Right lobe of liver (tissue), 6 donors: ENCODE results near the gene JUP. TPM values are rescaled to one million over a fixed set of nuclear protein-coding genes. Genes with fewer than 3 reads are reported as not detected.

ENCODE experiments used
- ATAC-seq, 4 donors: fragments of 200-7000 bp; cut with Tn5 transposase; one replicate each; pipeline ENCODE4 v1.9.1; 2020; ENCODE audit warnings: mild to moderate bottlenecking in 4 of 4, moderate library complexity in 4 of 4
- DNase-seq, 3 donors: peaks; one replicate each; pipeline ENCODE4 v3.0.0-alpha.2; 2020
- H3K27ac ChIP-seq, 3 donors: fragments of 200-600 bp; one replicate each; pipeline ENCODE4 v1.8.0; 2022
- H3K27me3 ChIP-seq, 2 donors: fragments of 200-600 bp; one replicate each; pipeline ENCODE4 v1.8.0; 2022
- H3K36me3 ChIP-seq, 4 donors: fragments of 200-600 bp; sonication (generic) in 1 of 4; one replicate each; pipeline versions ENCODE4 v1.5.1 to v1.8.0; 2017 to 2022; ENCODE audit warnings: control low read depth in 1 of 4
- H3K4me1 ChIP-seq, 4 donors: fragments of 200-600 bp; sonication (generic) in 1 of 4; one replicate each; pipeline versions ENCODE4 v1.5.1 to v1.8.0; 2017 to 2022; ENCODE audit warnings: control low read depth in 1 of 4
- H3K4me3 ChIP-seq, 3 donors: fragments of 200-600 bp; one replicate each; pipeline ENCODE4 v1.8.0; 2022
- H3K9me3 ChIP-seq, 4 donors: fragments of 200-600 bp; sonication (generic) in 1 of 4; one replicate each; pipeline versions ENCODE4 v1.5.1 to v1.8.0; 2017 to 2022; ENCODE audit warnings: control low read depth in 1 of 4
- CTCF ChIP-seq, 4 donors: fragments of 200-600 bp in 3 of 4; fragments of 450-650 bp in 1 of 4; IDR thresholded peaks; one replicate each; pipeline versions ENCODE4 v1.5.1 to v1.8.0; 2016 to 2022; ENCODE audit warnings: antibody characterized with exemption in 4 of 4, mild to moderate bottlenecking in 2 of 4
- POLR2A ChIP-seq: fragments of 450-650 bp; IDR thresholded peaks from one replicate; pipeline ENCODE4 v1.6.1; 2017; ENCODE audit warnings: antibody characterized with exemption, mild to moderate bottlenecking
- WGBS: methylation state at CpG from one replicate; pipeline ENCODE4 v1.1.6; 2018; ENCODE audit warnings: low coverage, low lambda C conversion rate; ENCODE audit not compliant: insufficient coverage; ENCODE audit errors: missing lambda C conversion rate; 5-methylcytosine and 5-hydroxymethylcytosine counted together
- intact Hi-C, 2 donors: fragments of 100-400 bp; cut with DNase I; formaldehyde crosslinking; loops; one replicate each; pipeline versions ENCODE4 v1.11.2 to v1.14.1; 2022
- total RNA-seq, 6 experiments: library from RNA; depleted of rRNA in 2 of 6; stranded (reverse); fragments of >200 nt in 2 of 6; fragmentation: NEBNext Ultra II Directional in 3 of 6; extraction: Animal tissue kit (Norgen Biotek cat#: 25700) in 3 of 6; gene quantifications; one replicate each; pipeline versions ENCODE4 v1.1.0 to v1.2.4, GENCODE V29; 2016 to 2023
- donor health status: DM: no; HTN: yes; CAD: no.
- donor health status: DM: no; HTN: no; CAD: no.
- donor health status: DM: no; HTN: no; CAD: no.
- donor health status: DM: no; HTN: yes; CAD: no.
- donor health status: DM: no; HTN: yes; CAD: no.

JUP gene
- total RNA-seq, 6 experiments from 2014 or later, result 54.3 to 74.8 (median 65.7) TPM

- TF ChIP-seq CTCF (IDR thresholded peaks at IDR 0.05), result no peak
- TF ChIP-seq POLR2A, result no peak
- Histone ChIP-seq H3K4me3 (no peak overlapping the region), H3K27ac (no peak overlapping the region), H3K4me1 (peaks cover 0 to 12% (median 0%) of the 10 kb centered on the region in 4 donors), H3K27me3 (no peaks in the 10 kb centered on the region), H3K36me3 (peaks cover 0 to 89% (median 45%) of the 10 kb centered on the region in 4 donors), H3K9me3 (no peaks in the 10 kb centered on the region)
- intact Hi-C loops, result no loop called here
- ATAC-seq (no peak), DNase-seq (no peak)
- 93% methylated on average over 6 of the region's 18 CpGs for WGBS
These were observed 19.0 kb downstream of the JUP start for GRCh38 chr17:41767324-41768042.

GRCh38 chr17:41766135-41766534, 20.4 kb downstream of the JUP start:
- Histone ChIP-seq H3K4me3 (no peak overlapping the region), H3K4me1 (no peaks in the 10 kb centered on the region), H3K27ac (no peak overlapping the region), H3K27me3 (no peaks in the 10 kb centered on the region), H3K9me3 (no peaks in the 10 kb centered on the region), H3K36me3 (peaks cover 0 to 97% (median 50%) of the 10 kb centered on the region in 4 donors)
- TF ChIP-seq POLR2A (no peak), CTCF (IDR thresholded peaks at IDR 0.05) (no peak)
- DNase-seq, result no peak
- ATAC-seq, result no peak
- intact Hi-C loops, result no loop called here

GRCh38 chr17:41763327-41763726, 23.2 kb downstream of the JUP start:
- WGBS, result no CpG with 5 or more reads among the region's 8 CpGs
- no peak overlapping the region for H3K27ac ChIP-seq
- no peaks in the 10 kb centered on the region for H3K9me3 ChIP-seq
- no peaks in the 10 kb centered on the region for H3K27me3 ChIP-seq
- TF ChIP-seq CTCF (IDR thresholded peaks at IDR 0.05) (no peak), POLR2A (no peak)
- intact Hi-C loops, result no loop called here
- H3K36me3 ChIP-seq, result peaks cover 0 to 97% (median 53%) of the 10 kb centered on the region in 4 donors
- H3K4me3 ChIP-seq, result no peak overlapping the region
- no peak for DNase-seq
- no peak for ATAC-seq
- H3K4me1 ChIP-seq, result no peaks in the 10 kb centered on the region

GRCh38 chr17:41762841-41763240, 23.7 kb downstream of the JUP start:
- intact Hi-C loops, result no loop called here
- no peaks in the 10 kb centered on the region for H3K27me3 ChIP-seq
- H3K27ac ChIP-seq, result no peak overlapping the region
- H3K4me3 ChIP-seq, result no peak overlapping the region
- no peak for DNase-seq
- 86% methylated on average over 3 of the region's 16 CpGs for WGBS
- peaks cover 0 to 97% (median 53%) of the 10 kb centered on the region in 4 donors for H3K36me3 ChIP-seq
- TF ChIP-seq CTCF (IDR thresholded peaks at IDR 0.05), result no peak
- no peak for TF ChIP-seq POLR2A
- H3K9me3 ChIP-seq, result no peaks in the 10 kb centered on the region
- H3K4me1 ChIP-seq, result no peaks in the 10 kb centered on the region
- ATAC-seq, result no peak
